ENCODE results near the gene SEMA6B. TPM values are rescaled to one million over a fixed set of nuclear protein-coding genes. Genes with fewer than 3 reads are reported as not detected.
"Not testable (repeated sequence)": the region's sequence is repeated elsewhere in the genome, so short reads cannot be mapped to it uniquely, and the experiment has no call there.

The SEMA6B gene
- total RNA-seq, 3 donors from 2014 or later = 2.3 to 8.8 (median 3.2) TPM

DNA sequence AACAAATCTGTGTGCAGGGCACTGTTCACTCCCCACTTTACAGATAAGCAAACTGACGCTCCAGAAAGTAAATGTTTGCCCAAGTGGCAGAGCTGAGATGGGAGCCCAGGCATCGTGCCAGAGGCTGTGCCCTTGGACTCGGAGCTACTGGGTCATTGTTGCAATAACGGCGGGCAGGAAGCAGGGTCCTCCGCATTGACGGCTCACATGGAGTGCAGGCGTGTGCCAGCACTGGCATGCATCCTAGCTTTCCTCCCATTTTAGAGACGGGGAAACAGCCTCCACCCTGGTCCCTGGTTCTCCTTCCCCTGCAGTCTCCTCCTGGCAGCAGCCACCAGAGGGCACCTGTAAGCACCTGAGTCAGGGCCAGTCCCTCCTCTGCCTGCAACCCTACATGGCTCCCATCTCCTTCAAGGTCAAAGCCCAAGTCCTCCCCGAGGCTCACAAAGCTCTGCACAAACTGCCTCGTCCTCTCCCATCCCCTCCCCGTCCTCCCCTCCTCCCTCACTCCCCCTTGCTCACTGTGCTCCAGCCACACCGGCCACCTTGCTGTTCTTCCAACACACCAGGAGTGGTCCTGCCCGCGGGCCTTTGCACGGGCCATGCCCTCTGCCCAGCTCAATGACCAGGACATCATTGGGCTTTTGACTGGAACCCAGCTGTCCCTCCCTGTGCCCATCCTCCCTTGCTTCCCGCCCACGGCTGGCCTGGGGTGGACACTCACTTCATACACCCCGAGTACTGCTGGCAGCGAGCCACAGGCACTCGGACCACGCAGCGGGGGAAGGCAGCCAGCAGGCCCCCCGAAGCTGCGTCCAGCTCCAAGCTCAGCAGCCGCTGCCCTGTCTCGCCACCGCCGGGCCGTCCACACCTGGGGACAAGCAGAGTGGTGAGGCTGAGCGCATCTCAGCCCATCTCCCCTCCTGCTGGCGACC lies 11.9 kb downstream of the SEMA6B start:
- Histone ChIP-seq H3K9me3 (no peaks in the 10 kb centered on the region), H3K4me1 (no peaks in the 10 kb centered on the region), H3K27ac (no peak overlapping the region), H3K36me3 (no peaks in the 10 kb centered on the region), H3K4me3 (no peak overlapping the region), H3K27me3 (peaks cover 0 to 12% of the 10 kb centered on the region in 2 donors)
- TF ChIP-seq, protein P1, sequence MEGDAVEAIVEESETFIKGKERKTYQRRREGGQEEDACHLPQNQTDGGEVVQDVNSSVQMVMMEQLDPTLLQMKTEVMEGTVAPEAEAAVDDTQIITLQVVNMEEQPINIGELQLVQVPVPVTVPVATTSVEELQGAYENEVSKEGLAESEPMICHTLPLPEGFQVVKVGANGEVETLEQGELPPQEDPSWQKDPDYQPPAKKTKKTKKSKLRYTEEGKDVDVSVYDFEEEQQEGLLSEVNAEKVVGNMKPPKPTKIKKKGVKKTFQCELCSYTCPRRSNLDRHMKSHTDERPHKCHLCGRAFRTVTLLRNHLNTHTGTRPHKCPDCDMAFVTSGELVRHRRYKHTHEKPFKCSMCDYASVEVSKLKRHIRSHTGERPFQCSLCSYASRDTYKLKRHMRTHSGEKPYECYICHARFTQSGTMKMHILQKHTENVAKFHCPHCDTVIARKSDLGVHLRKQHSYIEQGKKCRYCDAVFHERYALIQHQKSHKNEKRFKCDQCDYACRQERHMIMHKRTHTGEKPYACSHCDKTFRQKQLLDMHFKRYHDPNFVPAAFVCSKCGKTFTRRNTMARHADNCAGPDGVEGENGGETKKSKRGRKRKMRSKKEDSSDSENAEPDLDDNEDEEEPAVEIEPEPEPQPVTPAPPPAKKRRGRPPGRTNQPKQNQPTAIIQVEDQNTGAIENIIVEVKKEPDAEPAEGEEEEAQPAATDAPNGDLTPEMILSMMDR (IDR thresholded peaks at IDR 0.05) = no peak
- TF ChIP-seq POLR2AphosphoS5 (IDR thresholded peaks at IDR 0.05) (no peak), POLR2A (IDR thresholded peaks at IDR 0.05) (no peak)
- intact Hi-C loops (cut with DNase I; ENCODE audit: low total_unique reads) = no loop called here
- DNase-seq (ENCODE audit: low spot score in 2 of 2) = no peak

DNA sequence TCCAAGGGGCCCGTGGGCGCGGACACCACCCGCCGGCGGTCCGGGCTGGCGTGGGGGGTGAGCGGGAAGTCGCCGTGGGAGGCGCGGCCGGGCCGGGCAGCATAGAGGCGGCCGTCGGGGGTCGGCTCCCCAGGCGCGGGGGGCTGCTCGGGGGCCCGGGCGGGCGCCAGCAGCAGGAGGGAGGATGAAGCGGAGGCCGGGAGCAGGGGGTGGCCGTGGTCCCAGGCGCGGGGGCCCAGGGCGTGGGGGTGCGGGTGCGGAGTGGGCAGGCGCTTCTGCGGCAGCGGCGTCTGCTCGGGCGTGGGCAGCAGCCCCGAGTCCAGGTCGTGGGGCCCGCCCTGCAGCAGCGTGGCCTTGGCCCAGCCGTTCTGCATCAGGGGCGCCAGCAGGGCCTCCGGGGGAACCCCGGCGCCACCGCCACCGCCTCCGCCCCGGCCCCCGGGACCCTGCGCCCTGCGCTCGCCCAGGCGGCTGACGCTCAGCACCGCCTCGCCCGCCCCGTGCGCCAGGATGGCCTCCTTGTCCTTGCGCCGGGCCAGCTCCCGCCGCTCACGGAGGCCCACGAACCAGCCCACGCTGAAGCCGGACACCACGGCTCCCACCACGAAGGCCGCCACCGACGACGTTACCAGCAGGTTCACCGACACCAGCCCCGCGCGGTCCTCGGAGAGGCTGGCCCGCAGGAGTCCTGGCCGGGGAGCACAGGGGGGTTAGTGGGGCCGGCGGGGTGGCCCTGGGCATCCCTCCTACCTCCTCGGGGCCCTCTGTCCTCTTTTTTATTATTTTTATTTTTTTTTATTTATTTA lies 15.4 kb downstream of the SEMA6B start:
- Histone ChIP-seq H3K4me1 (no peaks in the 10 kb centered on the region), H3K27me3 (peaks cover 0 to 4% of the 10 kb centered on the region in 2 donors), H3K4me3 (peak overlapping the region; percentile 21 to 61 (median 47)), H3K36me3 (no peaks in the 10 kb centered on the region), H3K9me3 (no peaks in the 10 kb centered on the region), H3K27ac (no peak overlapping the region)
- intact Hi-C loops (cut with DNase I; ENCODE audit: low total_unique reads) = no loop called here
- TF ChIP-seq, protein P1 (IDR thresholded peaks at IDR 0.05) = no peak
- TF ChIP-seq POLR2A (IDR thresholded peaks at IDR 0.05) (no peak), POLR2AphosphoS5 (IDR thresholded peaks at IDR 0.05) (no peak)
- no peak for DNase-seq (ENCODE audit: low spot score in 2 of 2)

DNA sequence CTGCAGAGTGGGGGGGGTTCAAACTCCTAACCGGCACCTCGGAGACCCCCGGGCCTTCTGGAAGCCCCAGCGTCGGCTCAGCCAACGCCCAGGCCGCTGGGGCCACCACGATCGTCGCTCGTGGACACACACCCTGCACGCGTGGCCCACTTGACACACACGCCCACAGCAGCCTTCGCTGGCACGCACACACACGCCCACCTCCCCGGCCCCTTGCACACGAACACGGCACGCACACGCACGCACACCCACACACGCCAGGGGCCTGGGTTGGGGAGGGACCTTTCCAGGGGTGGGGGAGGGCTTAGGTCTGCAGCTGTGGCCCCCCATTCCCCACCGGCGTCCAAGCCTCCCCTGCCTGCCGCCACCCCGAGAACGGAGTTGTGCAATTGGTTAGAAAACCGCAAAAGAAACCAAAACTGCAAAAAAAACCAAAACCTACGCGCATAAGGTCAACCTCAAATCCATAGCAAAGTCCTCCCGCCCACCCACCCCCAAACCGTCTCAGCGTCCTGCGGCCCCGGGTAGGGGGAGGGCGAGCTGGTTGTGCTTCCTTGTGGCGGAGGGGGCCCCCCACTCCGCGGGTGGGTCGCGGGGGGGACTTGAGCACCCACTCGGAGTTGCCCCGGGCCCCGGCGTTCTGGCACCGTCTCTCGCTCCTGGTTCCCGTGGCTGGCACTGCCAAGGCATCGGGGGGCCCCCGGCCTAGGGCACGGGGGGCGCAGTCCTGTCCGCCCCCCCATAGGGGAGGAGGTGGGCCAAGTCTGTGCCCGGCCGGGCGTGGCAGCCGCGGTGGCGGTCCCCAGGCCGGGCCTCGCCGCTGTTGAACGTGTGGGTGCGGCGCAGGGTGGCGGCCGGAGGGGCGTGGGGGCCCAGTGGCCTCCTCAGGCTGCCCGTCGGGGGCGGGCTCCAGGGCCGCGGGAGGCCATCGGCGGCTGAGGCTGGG lies 16.3 kb downstream of the SEMA6B start:
- peak overlapping the region in 1 of 2 donors; percentile 3 for H3K27ac ChIP-seq
- DNase-seq (ENCODE audit: low spot score in 2 of 2) = no peak
- peak overlapping the region; percentile 21 to 61 (median 47) for H3K4me3 ChIP-seq
- intact Hi-C loops (cut with DNase I; ENCODE audit: low total_unique reads) = no loop called here
- no peaks in the 10 kb centered on the region for H3K4me1 ChIP-seq
- no peaks in the 10 kb centered on the region for H3K36me3 ChIP-seq
- no peaks in the 10 kb centered on the region for H3K9me3 ChIP-seq
- peaks cover 0 to 8% of the 10 kb centered on the region in 2 donors for H3K27me3 ChIP-seq
- TF ChIP-seq, protein P1 (IDR thresholded peaks at IDR 0.05) = no peak
- TF ChIP-seq POLR2AphosphoS5 (IDR thresholded peaks at IDR 0.05) = no peak
- TF ChIP-seq POLR2A (IDR thresholded peaks at IDR 0.05) = no peak

DNA sequence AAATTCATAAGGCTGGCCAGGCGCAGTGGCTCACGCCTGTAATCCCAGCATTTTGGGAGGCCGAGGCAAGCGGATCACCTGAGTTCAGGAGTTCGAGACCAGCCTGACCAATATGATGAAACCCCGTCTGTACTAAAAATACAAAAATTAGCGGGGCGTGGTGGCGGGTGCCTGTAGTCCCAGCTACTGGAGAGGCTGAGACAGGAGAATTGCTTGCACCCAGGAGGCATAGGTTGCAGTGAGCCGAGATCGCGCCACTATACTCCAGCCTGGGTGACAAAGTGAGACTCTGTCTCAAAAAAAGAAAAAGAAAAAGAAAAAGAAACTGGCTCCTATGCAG lies 17.7 kb downstream of the SEMA6B start:
- H3K36me3 ChIP-seq; DNase-seq (ENCODE audit: low spot score in 2 of 2); intact Hi-C loops (cut with DNase I; ENCODE audit: low total_unique reads); H3K9me3 ChIP-seq; H3K4me1 ChIP-seq; H3K4me3 ChIP-seq; H3K27me3 ChIP-seq; H3K27ac ChIP-seq: not testable (repeated sequence)

DNA sequence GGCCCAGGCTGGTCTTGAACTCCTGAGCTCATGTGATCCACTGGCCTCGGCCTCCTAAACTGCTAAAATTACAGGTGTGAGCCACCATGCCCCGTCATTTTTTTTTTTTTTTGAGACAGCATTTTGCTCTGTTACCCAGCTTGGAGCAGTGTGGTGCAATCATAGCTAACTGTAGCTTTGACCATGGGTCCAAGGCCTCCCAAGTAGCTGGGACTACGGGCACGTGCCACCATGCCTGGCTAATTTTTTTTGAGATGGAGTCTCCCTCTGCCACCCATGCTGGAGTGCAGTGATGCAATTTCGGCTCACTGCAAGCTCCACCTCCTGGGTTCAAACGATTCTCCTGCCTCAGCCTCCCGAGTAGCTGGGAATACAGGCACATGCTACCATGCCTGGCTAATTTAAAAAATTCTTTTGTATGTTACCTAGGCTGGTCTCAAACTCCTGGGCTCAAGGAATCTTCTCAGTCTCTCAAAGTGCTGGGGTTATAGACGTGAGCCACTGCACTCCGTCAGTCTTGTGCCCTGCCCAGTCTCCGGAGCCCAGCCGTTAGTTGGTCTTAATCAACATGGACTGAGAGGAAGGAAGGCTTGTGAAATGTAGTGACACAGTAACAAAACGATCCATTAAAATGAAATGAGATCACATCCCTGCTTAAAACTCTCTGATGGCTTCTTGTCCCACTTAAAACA lies 18.2 kb downstream of the SEMA6B start:
- Histone ChIP-seq H3K27me3 (peaks cover 0 to 4% of the 10 kb centered on the region in 2 donors), H3K27ac (no peak overlapping the region), H3K4me1 (no peaks in the 10 kb centered on the region), H3K36me3 (no peaks in the 10 kb centered on the region), H3K4me3 (no peak overlapping the region), H3K9me3 (no peaks in the 10 kb centered on the region)
- DNase-seq (ENCODE audit: low spot score in 2 of 2) = no peak
- intact Hi-C loops (cut with DNase I; ENCODE audit: low total_unique reads) = no loop called here
- TF ChIP-seq, protein P1 (IDR thresholded peaks at IDR 0.05) = no peak
- TF ChIP-seq POLR2A (IDR thresholded peaks at IDR 0.05) (no peak), POLR2AphosphoS5 (IDR thresholded peaks at IDR 0.05) (no peak)

Data from breast epithelium (tissue), 4 donors.